H1 (cell line): ENCODE measurements around the gene HAO1. TPM values are rescaled to one million over a fixed set of nuclear protein-coding genes. Genes with fewer than 3 reads are reported as not detected.

Experiments used
- CTCF ChIA-PET: fragments of 300-600 bp; sonication (Branson Sonifier 250); formaldehyde crosslinking; loops from one replicate; lab custom pipeline; 2021; ENCODE audit not compliant: partially characterized antibody; lab: Charles Lee
- POLR2A ChIA-PET: fragments of 300-600 bp; sonication (Branson Sonifier 250); formaldehyde crosslinking; loops from one replicate; lab custom pipeline; 2021; ENCODE audit warnings: inconsistent platforms; ENCODE audit not compliant: partially characterized antibody; lab: Charles Lee
- DNase-seq, 2 experiments: peaks; one replicate each; pipeline versions ENCODE4 v3.0.0 to v3.0.0-alpha.2; 2010 to 2022; ENCODE audit warnings: low spot score in 2 of 2, low read depth in 1 of 2, mixed read lengths in 1 of 2
- FAIRE-seq: peaks from 2 replicates; lab custom pipeline; 2011; peaks lifted over from hg19 to GRCh38; lab: Jason Lieb, UNC
- H2AFZ ChIP-seq: 2 replicates; pipeline ENCODE4 v1.8.1; 2012; ENCODE audit warnings: low read length, inconsistent platforms
- H2AK5ac ChIP-seq: 2 replicates; pipeline ENCODE4 v1.6.1; 2013; ENCODE audit warnings: low read depth, low read length
- H2BK120ac ChIP-seq: replicated peaks from 2 replicates; pipeline ENCODE3; 2013; ENCODE audit warnings: low read depth, low read length, inconsistent platforms
- H2BK12ac ChIP-seq: 2 replicates; pipeline ENCODE4 v1.6.1; 2013; ENCODE audit warnings: low read depth, low read length
- H2BK15ac ChIP-seq: 2 replicates; pipeline ENCODE4 v1.6.1; 2013; ENCODE audit warnings: low read length
- H2BK20ac ChIP-seq: 2 replicates; pipeline ENCODE4 v1.6.1; 2013; ENCODE audit warnings: low read length
- H2BK5ac ChIP-seq: 2 replicates; pipeline ENCODE4 v1.6.1; 2013; ENCODE audit warnings: low read depth, low read length
- H3K14ac ChIP-seq: 2 replicates; pipeline ENCODE4 v1.6.1; 2013; ENCODE audit warnings: inconsistent platforms; ENCODE audit not compliant: insufficient read length
- H3K18ac ChIP-seq: 2 replicates; pipeline ENCODE4 v1.6.1; 2013; ENCODE audit warnings: low read length; ENCODE audit errors: extremely low read depth
- H3K23ac ChIP-seq: 2 replicates; pipeline ENCODE4 v1.6.1; 2013; ENCODE audit warnings: inconsistent platforms; ENCODE audit not compliant: insufficient read length
- H3K23me2 ChIP-seq: 2 replicates; pipeline ENCODE4 v1.6.1; 2013; ENCODE audit warnings: low read depth, low read length
- H3K27ac ChIP-seq: 2 replicates; pipeline ENCODE4 v1.6.1; 2011; ENCODE audit warnings: low read depth, low read length, inconsistent platforms
- H3K27me3 ChIP-seq, 4 experiments: replicated peaks in 1 of 4; 1 replicate in 1 of 4; 2 replicates in 3 of 4; pipeline versions ENCODE4 v1.6.1 to v1.8.1; 2011 to 2013; ENCODE audit warnings: low read length in 3 of 4, mild to moderate bottlenecking in 3 of 4, inconsistent platforms in 2 of 4, mixed read lengths in 2 of 4, moderate library complexity in 1 of 4; ENCODE audit not compliant: control insufficient read depth in 3 of 4, insufficient read depth in 3 of 4; ENCODE audit errors: extremely low read depth in 1 of 4
- H3K36me3 ChIP-seq, 4 experiments: 2 replicates each; pipeline versions ENCODE4 v1.6.1 to v1.8.1; 2011 to 2013; ENCODE audit warnings: mild to moderate bottlenecking in 4 of 4, low read length in 3 of 4, moderate library complexity in 2 of 4, control low read depth in 1 of 4, inconsistent platforms in 1 of 4; ENCODE audit not compliant: insufficient read depth in 4 of 4, control insufficient read depth in 2 of 4
- H3K4ac ChIP-seq: replicated peaks from 2 replicates; pipeline ENCODE3; 2013; ENCODE audit warnings: low read length, low read depth, mixed read lengths, inconsistent platforms; ENCODE audit not compliant: insufficient read length
- H3K4me1 ChIP-seq, 4 experiments: replicated peaks in 1 of 4; 1 replicate in 1 of 4; 2 replicates in 3 of 4; pipeline versions ENCODE4 v1.6.1 to v1.8.1; 2011 to 2013; ENCODE audit warnings: low read length in 3 of 4, inconsistent platforms in 2 of 4, mixed read lengths in 1 of 4; ENCODE audit not compliant: insufficient read depth in 4 of 4, control insufficient read depth in 3 of 4
- H3K4me2 ChIP-seq, 2 experiments: 2 replicates each; pipeline versions ENCODE4 v1.6.1 to v1.8.1; 2011 to 2013; ENCODE audit warnings: low read depth in 2 of 2, low read length in 2 of 2, control low read depth in 1 of 2, inconsistent platforms in 1 of 2, mild to moderate bottlenecking in 1 of 2; ENCODE audit not compliant: insufficient read depth in 1 of 2
- H3K4me3 ChIP-seq, 4 experiments: fragments of 200-600, 300-600 bp in 1 of 4; sonication (generic), shearing (Covaris generic), sonication (Bioruptor Twin) in 1 of 4; 2 replicates each; pipeline versions ENCODE4 v1.5.1 to v1.8.1; 2011 to 2016; ENCODE audit warnings: low read length in 4 of 4, low read depth in 3 of 4, control low read depth in 2 of 4, inconsistent platforms in 2 of 4, mild to moderate bottlenecking in 2 of 4, mixed read lengths in 1 of 4, moderate library complexity in 1 of 4; ENCODE audit not compliant: insufficient read depth in 2 of 4; ENCODE audit errors: extremely low read depth in 1 of 4
- H3K56ac ChIP-seq: replicated peaks from 2 replicates; pipeline ENCODE3; 2013; ENCODE audit warnings: low read depth, mild to moderate bottlenecking, mixed read lengths, low read length, inconsistent platforms; ENCODE audit not compliant: insufficient read length
- H3K79me1 ChIP-seq: 2 replicates; pipeline ENCODE4 v1.6.1; 2013; ENCODE audit warnings: low read depth, low read length, control low read depth
- H3K79me2 ChIP-seq, 2 experiments: 2 replicates each; pipeline versions ENCODE4 v1.6.1 to v1.8.1; 2012 to 2013; ENCODE audit warnings: low read length in 2 of 2, mild to moderate bottlenecking in 2 of 2, inconsistent platforms in 1 of 2; ENCODE audit not compliant: insufficient read depth in 2 of 2, control insufficient read depth in 1 of 2
- H3K9ac ChIP-seq, 4 experiments: replicated peaks in 1 of 4; 1 replicate in 1 of 4; 2 replicates in 3 of 4; pipeline versions ENCODE4 v1.6.1 to v1.8.1; 2011 to 2013; ENCODE audit warnings: low read depth in 3 of 4, low read length in 3 of 4, control low read depth in 2 of 4, mild to moderate bottlenecking in 2 of 4, moderate library complexity in 2 of 4, inconsistent platforms in 1 of 4; ENCODE audit errors: extremely low read depth in 1 of 4
- H3K9me3 ChIP-seq, 2 experiments: 2 replicates each; pipeline versions ENCODE4 v1.6.1 to v1.8.1; 2012 to 2013; ENCODE audit warnings: mild to moderate bottlenecking in 2 of 2, moderate library complexity in 2 of 2, control low read depth in 1 of 2, inconsistent platforms in 1 of 2, low read depth in 1 of 2, low read length in 1 of 2, mixed read lengths in 1 of 2; ENCODE audit not compliant: insufficient read depth in 2 of 2
- H4K20me1 ChIP-seq, 2 experiments: replicated peaks in 1 of 2; 2 replicates each; pipeline versions ENCODE3 to v1.8.1; 2011 to 2013; ENCODE audit warnings: inconsistent platforms in 2 of 2, low read length in 2 of 2, mild to moderate bottlenecking in 1 of 2; ENCODE audit not compliant: insufficient read depth in 2 of 2, control insufficient read depth in 1 of 2
- H4K5ac ChIP-seq: 2 replicates; pipeline ENCODE4 v1.6.1; 2013; ENCODE audit warnings: low read length, low read depth, mixed read lengths, inconsistent platforms; ENCODE audit not compliant: insufficient read length
- H4K8ac ChIP-seq: 2 replicates; pipeline ENCODE4 v1.8.0; 2013; ENCODE audit warnings: mild to moderate bottlenecking, moderate library complexity, low read length, inconsistent platforms; ENCODE audit not compliant: insufficient read depth; ENCODE audit errors: extremely low read depth
- H4K91ac ChIP-seq: replicated peaks from 2 replicates; pipeline ENCODE3; 2013; ENCODE audit warnings: low read length, mixed read lengths, inconsistent platforms; ENCODE audit not compliant: insufficient read length
- KDM1A ChIP-seq: fragments of 200-600, 300-600 bp; sonication (generic); IDR thresholded peaks from 2 replicates; pipeline ENCODE4 v1.7.1; 2016; ENCODE audit warnings: mild to moderate bottlenecking, low read length, borderline replicate concordance
- WGBS, 2 experiments: shearing (Covaris generic) in 1 of 2; methylation state at CpG; one replicate each; pipeline versions ENCODE4 v1.1.6 to v1.1.7; 2013 to 2015; ENCODE audit warnings: low lambda C conversion rate in 2 of 2, mixed read lengths in 2 of 2, inconsistent platforms in 1 of 2, low coverage in 1 of 2, missing lambda C conversion rate in 1 of 2; ENCODE audit not compliant: insufficient replicate concordance in 2 of 2, insufficient coverage in 1 of 2, insufficient read length in 1 of 2; ENCODE audit errors: extremely low coverage in 1 of 2, missing lambda C conversion rate in 1 of 2; 5-methylcytosine and 5-hydroxymethylcytosine counted together
- polyA plus RNA-seq, 7 experiments: library from polyadenylated mRNA; depleted of rRNA in 3 of 7; stranded (reverse) in 5 of 7; unstranded in 2 of 7; fragments of >200 nt in 5 of 7; fragments of 200-250 nt in 2 of 7; gene quantifications; 1 replicate in 5 of 7; 2 replicates in 1 of 7; 4 replicates in 1 of 7; pipeline versions ENCODE4 v1.2.1 to v1.2.3, GENCODE V29; 2011 to 2013; ENCODE audit warnings: missing spikeins in 2 of 7, mixed read lengths in 2 of 7
- total RNA-seq: library from RNA; stranded (reverse); fragmentation: NEBNext Ultra II Directional; extraction: Animal tissue kit (Norgen Biotek cat#: 25700); gene quantifications from 2 replicates; pipeline ENCODE4 v1.2.1, GENCODE V29; 2021

The HAO1 gene
- total and polyA plus RNA-seq, 2 of the 8 experiments (the other 6 are each of a cell fraction or from before 2014, with no cell fraction given): not detected

- ChIA-PET CTCF (interaction anchor here (1.0 kb wide), 3 partner anchors 36 to 97 kb away, joined by 3 to 6 read pairs (median 3); no protein-coding TSS in a partner anchor), POLR2A (no interaction called here)
- Histone ChIP-seq H3K79me1 (no peaks in the 10 kb centered on the region), H3K79me2 (no peaks in the 10 kb centered on the region), H3K27ac (no peak overlapping the region), H3K4me1 (no peaks in the 10 kb centered on the region), H3K14ac (no peak overlapping the region), H3K23ac (no peak overlapping the region), H2BK120ac (no peak overlapping the region), H2BK5ac (no peak overlapping the region), H3K23me2 (no peaks in the 10 kb centered on the region), H2BK20ac (no peak overlapping the region), H4K5ac (no peak overlapping the region), H2AK5ac (no peak overlapping the region), H3K4ac (no peak overlapping the region), H3K9ac (no peak overlapping the region), H3K36me3 (no peaks in the 10 kb centered on the region), H2AFZ (no peak overlapping the region), H3K18ac (no peak overlapping the region), H3K4me2 (no peak overlapping the region), H2BK12ac (no peak overlapping the region), H3K9me3 (no peaks in the 10 kb centered on the region), H4K8ac (no peak overlapping the region), H4K91ac (no peak overlapping the region), H2BK15ac (no peak overlapping the region), H3K56ac (no peak overlapping the region), H3K4me3 (no peak overlapping the region), H3K27me3 (no peaks in the 10 kb centered on the region), H4K20me1 (no peaks in the 10 kb centered on the region)
- 91 to 100% methylated on average over 1 to 7 of the region's 7 CpGs for WGBS, 2 experiments
- DNase-seq (no peak), FAIRE-seq (no peak)
- no peak for TF ChIP-seq KDM1A
Observed at GRCh38 chr20:7893014-7893730, 47.1 kb downstream of the HAO1 start.
